Prostate gland (tissue), 2 donors: ENCODE data around the gene ARHGAP24. TPM values are rescaled to one million over a fixed set of nuclear protein-coding genes. Genes with fewer than 3 reads are reported as not detected.
"Not testable (repeated sequence)": the region's sequence is repeated elsewhere in the genome, so short reads cannot be mapped to it uniquely, and the experiment has no call there.

Source experiments
- DNase-seq: peaks from one replicate; pipeline ENCODE4 v3.0.0-alpha.2; 2019; ENCODE audit warnings: low spot score
- H3K27ac ChIP-seq, 2 donors: fragments of 200-600 bp; sonication (generic); 2 replicates each; pipeline ENCODE4 v1.5.1; 2017 to 2019
- H3K27me3 ChIP-seq: fragments of 200-600 bp; sonication (generic); replicated peaks from 2 replicates; pipeline ENCODE4 v1.5.1; 2019; ENCODE audit not compliant: insufficient read depth
- H3K36me3 ChIP-seq, 2 donors: fragments of 200-600 bp; sonication (generic); 1 replicate in 1 of 2; 2 replicates in 1 of 2; pipeline versions ENCODE4 v1.5.1 to v1.8.1; 2017 to 2019
- H3K4me1 ChIP-seq: fragments of 200-600 bp; sonication (generic); replicated peaks from 2 replicates; pipeline ENCODE4 v1.5.1; 2019
- H3K4me3 ChIP-seq, 2 donors: fragments of 200-600 bp; sonication (generic); 2 replicates each; pipeline ENCODE4 v1.5.1; 2017 to 2019
- H3K9me3 ChIP-seq: fragments of 200-600 bp; sonication (generic); 2 replicates; pipeline ENCODE4 v1.5.1; 2017
- CTCF ChIP-seq, 4 experiments: fragments of 200-600 bp in 2 of 4; fragments of 450-650 bp in 2 of 4; sonication (generic) in 2 of 4; IDR thresholded peaks; 1 replicate in 3 of 4; 2 replicates in 1 of 4; pipeline ENCODE4 v1.5.1; 2016 to 2019; ENCODE audit warnings: antibody characterized with exemption in 4 of 4, mild to moderate bottlenecking in 2 of 4, moderate library complexity in 2 of 4
- POLR2A ChIP-seq: fragments of 450-650 bp; IDR thresholded peaks from one replicate; pipeline ENCODE4 v1.6.1; 2016; ENCODE audit warnings: antibody characterized with exemption, mild to moderate bottlenecking
- POLR2AphosphoS5 ChIP-seq: sonication (generic); formaldehyde crosslinking; IDR thresholded peaks from one replicate; pipeline ENCODE4 v1.6.1; 2017; ENCODE audit warnings: antibody characterized with exemption
- WGBS: methylation state at CpG from one replicate; pipeline ENCODE4 v1.1.5; 2018; 5-methylcytosine and 5-hydroxymethylcytosine counted together
- intact Hi-C: fragments of 100-400 bp; cut with DNase I; formaldehyde crosslinking; loops from one replicate; pipeline ENCODE4 v1.14.2; 2022
- total RNA-seq, 2 donors: library from RNA; depleted of rRNA; stranded (reverse); fragments of >200 nt; gene quantifications; one replicate each; pipeline ENCODE4 v1.1.0, GENCODE V29; 2016

ARHGAP24 gene
- total RNA-seq, 2 donors from 2014 or later, result 6.7 to 7.4 TPM

GRCh38 chr4:85498068-85498733 lies 23.3 kb downstream of the ARHGAP24 start:
- intact Hi-C loops, result no loop called here
- Histone ChIP-seq H3K27me3 (no peaks in the 10 kb centered on the region), H3K4me1 (no peaks in the 10 kb centered on the region), H3K36me3 (no peaks in the 10 kb centered on the region), H3K4me3 (no peak overlapping the region), H3K9me3 (no peaks in the 10 kb centered on the region), H3K27ac (no peak overlapping the region)
- DNase-seq, result no peak
- 76% methylated on average over 5 of the region's 5 CpGs for WGBS
- no peak for TF ChIP-seq POLR2AphosphoS5
- TF ChIP-seq POLR2A, result no peak
- no peak for TF ChIP-seq CTCF (IDR thresholded peaks at IDR 0.05)

GRCh38 chr4:85499573-85499972 lies 24.6 kb downstream of the ARHGAP24 start:
- Histone ChIP-seq H3K9me3 (no peaks in the 10 kb centered on the region), H3K4me3 (no peak overlapping the region), H3K36me3 (no peaks in the 10 kb centered on the region), H3K4me1 (no peaks in the 10 kb centered on the region), H3K27ac (no peak overlapping the region), H3K27me3 (no peaks in the 10 kb centered on the region)
- TF ChIP-seq POLR2AphosphoS5 (no peak), POLR2A (no peak), CTCF (IDR thresholded peaks at IDR 0.05) (no peak)
- 96% methylated on average over 3 of the region's 3 CpGs for WGBS
- no peak for DNase-seq
- intact Hi-C loops, result no loop called here

GRCh38 chr4:85500110-85500867 lies 25.3 kb downstream of the ARHGAP24 start:
- H3K4me1 ChIP-seq, result no peaks in the 10 kb centered on the region
- no peak for DNase-seq
- intact Hi-C loops, result no loop called here
- 93% methylated on average over 3 of the region's 3 CpGs for WGBS
- H3K27ac ChIP-seq, result no peak overlapping the region
- TF ChIP-seq CTCF (IDR thresholded peaks at IDR 0.05) (no peak), POLR2A (no peak), POLR2AphosphoS5 (no peak)
- no peaks in the 10 kb centered on the region for H3K27me3 ChIP-seq
- H3K36me3 ChIP-seq, result no peaks in the 10 kb centered on the region
- no peaks in the 10 kb centered on the region for H3K9me3 ChIP-seq
- H3K4me3 ChIP-seq, result no peak overlapping the region

GRCh38 chr4:85501145-85501544 lies 26.2 kb downstream of the ARHGAP24 start:
- H3K4me3 ChIP-seq, intact Hi-C loops, H3K27me3 ChIP-seq, H3K9me3 ChIP-seq, H3K27ac ChIP-seq, H3K36me3 ChIP-seq, H3K4me1 ChIP-seq, DNase-seq: not testable (repeated sequence)

GRCh38 chr4:85508654-85509053 lies 33.7 kb downstream of the ARHGAP24 start:
- intact Hi-C loops, result no loop called here
- H3K36me3 ChIP-seq, result no peaks in the 10 kb centered on the region
- no peak for TF ChIP-seq POLR2AphosphoS5
- TF ChIP-seq CTCF (IDR thresholded peaks at IDR 0.05), result no peak
- TF ChIP-seq POLR2A, result no peak
- H3K9me3 ChIP-seq, result no peaks in the 10 kb centered on the region
- H3K4me1 ChIP-seq, result no peaks in the 10 kb centered on the region
- 79% methylated on average over 2 of the region's 2 CpGs for WGBS
- no peak overlapping the region for H3K27ac ChIP-seq
- no peak overlapping the region for H3K4me3 ChIP-seq
- no peaks in the 10 kb centered on the region for H3K27me3 ChIP-seq
- DNase-seq, result no peak
